HG03108 (cell line): ENCODE data around the gene SPEF1.

ENCODE experiments used
- ATAC-seq: cut with Tn5 transposase; IDR thresholded peaks from one replicate; pipeline ENCODE4 v1.9.1; 2021; ENCODE audit warnings: moderate library complexity; ENCODE audit not compliant: unreplicated experiment

Gene SPEF1

DNA sequence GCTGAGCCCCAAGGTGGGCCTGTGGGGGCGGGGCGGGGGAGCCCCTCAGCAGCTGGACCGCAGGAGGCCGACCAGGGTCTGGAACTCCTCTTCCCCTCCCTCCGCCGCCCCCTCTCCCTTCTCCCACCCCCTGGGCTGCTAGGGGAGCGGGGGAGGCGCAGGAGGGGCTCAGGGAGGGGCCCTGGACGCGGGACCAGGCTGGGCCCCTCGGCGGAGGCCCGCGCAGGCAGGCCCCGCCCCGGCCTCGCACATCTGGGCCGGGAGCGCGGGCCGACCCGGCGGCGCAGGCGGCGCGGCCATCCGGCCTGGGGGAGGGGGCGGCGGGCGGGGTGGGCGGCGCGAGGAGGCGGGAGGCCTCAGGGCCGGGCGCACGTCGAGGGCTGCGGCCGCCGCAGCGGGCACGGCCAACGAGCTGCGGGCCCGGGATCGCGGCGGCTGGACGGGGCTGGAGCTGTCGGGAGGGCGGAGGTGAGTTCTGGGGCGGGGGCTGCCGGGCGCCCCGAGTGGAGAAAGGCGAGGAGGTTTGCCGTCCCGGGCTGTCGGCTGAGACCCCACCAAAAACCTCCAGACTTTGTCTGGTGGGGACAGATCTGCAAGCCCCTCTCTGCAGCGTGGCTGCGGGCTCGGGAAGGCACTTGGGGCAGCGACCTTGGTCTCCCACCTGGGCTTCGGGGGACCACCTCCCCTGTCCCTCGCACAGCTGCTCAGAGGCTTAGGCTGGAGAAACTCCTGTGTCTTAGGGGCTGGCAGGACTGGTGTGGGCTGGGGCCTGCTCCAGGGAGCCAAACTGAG is 48.7 kb downstream of the SPEF1 start, which contains the start of gene HSPA12B:
HSPA12B (plus strand) TSS at position 359 of the 792 bp plus-strand sequence. CDS start 5,990 bp downstream, outside the sequence.
- no peak for ATAC-seq

- ATAC-seq = no peak
These were observed 49.3 kb downstream of the SPEF1 start for GRCh38 chr20:3731944-3732326.

- no peak for ATAC-seq
These were observed 50.2 kb downstream of the SPEF1 start for GRCh38 chr20:3730803-3731672.

GRCh38 chr20:3729811-3730540 is 51.3 kb downstream of the SPEF1 start:
- no peak for ATAC-seq

- ATAC-seq = no peak
These were observed 51.9 kb downstream of the SPEF1 start for GRCh38 chr20:3729378-3729777.

DNA sequence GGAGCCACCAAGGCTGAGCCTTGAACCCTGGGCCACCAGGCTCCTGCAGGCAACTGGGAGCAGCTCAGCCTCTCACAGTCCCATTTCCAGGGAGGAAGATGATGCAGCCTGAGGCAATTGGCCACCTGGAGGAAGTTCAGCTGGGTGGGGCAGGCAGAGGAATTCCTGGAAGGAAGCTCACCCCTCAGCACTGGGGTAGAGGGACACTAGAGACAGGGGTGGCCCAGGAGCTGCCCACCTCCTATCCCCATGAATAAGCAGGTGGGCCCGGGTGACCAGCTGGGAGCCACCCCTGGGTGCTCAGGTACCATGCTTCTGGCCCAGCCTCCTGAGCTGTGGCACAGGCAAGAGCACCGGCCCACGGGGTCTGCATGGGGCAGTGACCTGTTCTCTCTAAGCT is 52.4 kb downstream of the SPEF1 start:
- no peak for ATAC-seq

GRCh38 chr20:3728354-3728753 is 52.9 kb downstream of the SPEF1 start:
- ATAC-seq = no peak
